HG03565 (cell line): ENCODE measurements around the gene CYP2R1.
"Not testable (repeated sequence)": the region's sequence is repeated elsewhere in the genome, so short reads cannot be mapped to it uniquely, and the experiment has no call there.

Experiments used
- ATAC-seq: cut with Tn5 transposase; IDR thresholded peaks from one replicate; pipeline ENCODE4 v1.9.1; 2021; ENCODE audit warnings: mild to moderate bottlenecking, moderate library complexity; ENCODE audit not compliant: unreplicated experiment

CYP2R1 gene

DNA sequence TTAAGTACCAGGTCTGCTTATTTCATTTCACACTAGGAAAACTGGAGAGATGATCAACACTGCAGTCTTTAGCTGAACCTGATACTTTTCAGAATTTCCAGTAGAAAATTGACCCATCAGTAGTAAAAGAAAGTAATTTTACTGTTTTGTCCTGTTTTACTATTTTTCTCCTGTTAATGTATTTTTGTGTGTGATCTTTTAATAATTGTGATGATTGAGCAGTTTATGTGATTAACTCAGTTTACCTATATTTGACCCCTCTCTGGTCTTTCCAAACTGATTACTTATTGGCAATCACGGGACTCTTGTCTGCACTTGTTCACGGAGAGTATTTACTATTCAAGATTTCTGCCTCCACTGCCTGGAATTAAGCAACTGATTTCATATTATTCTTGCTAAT lies 546 bp upstream of the CYP2R1 start:
- no peak for ATAC-seq

DNA sequence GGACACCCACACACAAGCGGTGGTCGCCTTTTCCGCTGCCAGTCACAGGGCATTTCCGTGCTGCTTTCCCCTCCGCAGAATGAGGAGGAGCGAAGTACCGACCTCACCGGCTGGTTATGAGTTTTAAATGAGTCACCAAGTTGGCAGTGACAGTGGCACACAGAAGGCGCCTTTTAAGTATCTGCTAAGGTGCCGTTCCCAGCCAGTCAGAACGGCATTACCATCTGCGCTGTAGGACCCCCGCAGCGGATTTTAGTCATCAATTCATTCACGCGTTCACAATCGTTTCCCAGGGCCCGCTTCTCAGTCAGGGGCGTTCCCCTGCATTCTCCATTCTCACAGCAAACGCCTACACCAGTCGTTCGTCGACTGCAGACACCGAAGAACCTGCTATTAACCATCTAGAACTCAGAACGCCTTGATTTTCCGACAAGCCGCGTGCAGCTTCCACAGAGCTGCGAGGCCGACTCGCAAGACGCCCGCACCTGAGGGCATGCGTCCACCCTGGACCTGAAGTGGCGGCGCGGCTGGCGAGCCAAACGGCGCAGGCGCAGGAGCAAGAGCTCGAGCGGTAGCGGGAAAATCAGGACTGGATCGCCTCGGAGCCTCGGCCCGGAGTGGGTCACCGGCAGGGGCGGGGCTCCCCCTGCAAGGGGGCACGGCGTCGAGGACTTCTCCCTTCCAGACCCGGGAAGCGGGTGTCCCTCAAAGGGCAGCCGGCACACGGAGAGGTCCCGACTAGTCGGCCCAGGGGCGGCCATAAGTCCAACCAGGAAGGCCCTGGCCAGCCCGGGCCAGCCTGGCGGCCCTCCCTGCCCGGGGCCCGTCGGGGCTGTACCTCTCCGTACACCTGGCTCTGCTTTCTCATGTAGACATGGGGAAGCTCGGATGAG lies 642 bp downstream of the CYP2R1 start:
- peak; percentile 39 for ATAC-seq

GRCh38 chr11:14886513-14886912 lies 5.5 kb downstream of the CYP2R1 start:
- no peak for ATAC-seq

- no peak for ATAC-seq
Measured at GRCh38 chr11:14884667-14885273, 7.3 kb downstream of the CYP2R1 start.

GRCh38 chr11:14883683-14884082 lies 8.3 kb downstream of the CYP2R1 start:
- ATAC-seq: not testable (repeated sequence)

DNA sequence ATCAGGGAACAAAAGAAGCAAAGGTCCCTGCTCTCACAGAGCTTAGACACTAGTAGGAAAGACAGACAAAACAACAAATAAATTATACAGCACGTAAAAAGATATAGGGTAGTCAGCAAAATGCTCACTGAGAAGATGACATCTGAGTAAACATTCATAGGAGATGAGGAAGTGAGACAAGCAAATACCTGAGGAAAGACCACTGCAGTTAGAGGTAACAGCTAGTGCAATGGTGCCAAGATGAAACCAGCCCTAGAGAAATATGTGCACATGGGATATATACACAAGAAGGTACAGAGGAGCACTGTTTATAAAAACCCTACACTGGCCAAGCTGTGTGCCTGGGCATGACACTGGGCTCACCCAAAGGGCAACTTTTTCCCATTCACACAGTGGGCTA lies 9.8 kb downstream of the CYP2R1 start:
- peak; percentile 51 for ATAC-seq

DNA sequence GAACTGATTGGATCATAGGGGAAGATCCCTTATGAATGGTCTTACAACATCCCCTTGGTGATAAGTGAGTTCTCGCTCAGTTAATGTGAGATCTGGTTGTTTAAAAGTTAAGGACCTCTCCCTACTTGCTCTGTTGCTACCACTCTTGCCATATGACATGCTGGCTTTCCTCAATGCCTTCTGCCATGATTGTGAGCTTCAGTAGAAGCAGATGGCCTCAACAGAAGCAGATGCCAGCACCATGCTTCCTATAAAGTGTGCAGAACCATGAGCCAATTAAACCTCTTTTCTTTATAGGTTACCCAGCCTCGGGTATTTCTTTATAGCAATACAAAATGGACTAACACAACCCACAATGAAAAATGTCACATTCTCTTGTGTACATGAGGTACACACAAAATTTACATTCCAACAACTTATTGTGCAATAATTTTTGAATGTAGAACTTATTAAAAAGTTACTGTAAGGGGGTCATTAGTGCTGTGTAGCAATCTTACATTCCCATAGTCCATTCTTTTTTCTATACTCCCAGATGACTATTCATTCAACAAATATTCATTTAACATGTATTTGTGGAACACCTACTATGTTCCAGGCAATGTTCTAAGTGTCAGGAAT lies 10.3 kb downstream of the CYP2R1 start:
- no peak for ATAC-seq

DNA sequence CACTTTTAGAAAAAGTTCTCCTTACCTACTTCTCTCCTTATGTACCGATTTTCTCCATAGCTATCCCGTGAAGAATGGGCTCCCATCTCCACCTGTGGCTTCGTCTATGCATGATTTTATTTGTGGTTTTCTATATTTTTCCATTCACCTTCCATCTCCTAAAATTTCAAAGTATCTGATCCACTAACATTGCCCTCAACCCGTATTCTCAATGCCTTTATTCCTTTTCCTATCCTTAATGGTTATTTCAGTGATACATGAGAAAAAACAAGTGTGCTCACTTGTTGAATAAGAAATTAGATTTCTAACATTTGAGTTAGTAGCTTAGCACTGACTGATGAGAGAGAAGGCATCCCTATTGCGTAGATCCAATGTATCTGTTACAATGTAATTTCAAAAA lies 16.9 kb downstream of the CYP2R1 start:
- ATAC-seq: no peak

DNA sequence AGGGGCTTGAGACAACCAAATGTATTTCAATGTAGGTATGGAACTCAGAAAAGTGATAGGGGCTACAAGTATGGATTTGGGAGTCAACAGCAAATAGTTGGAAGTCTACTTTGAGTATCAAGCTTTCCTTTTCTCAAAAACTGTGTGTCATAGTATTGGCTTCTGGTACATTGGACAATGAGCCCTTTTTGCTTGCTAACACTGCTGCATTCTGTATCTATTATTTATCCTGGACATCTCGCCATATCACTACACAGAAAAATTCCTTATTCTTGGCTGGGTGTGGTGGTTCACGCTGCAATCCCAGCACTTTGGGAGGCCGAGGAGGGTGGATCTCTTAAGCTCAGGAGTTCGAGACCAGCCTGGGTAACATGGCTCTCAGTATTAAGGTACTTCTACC lies 18.4 kb downstream of the CYP2R1 start:
- ATAC-seq: no peak

DNA sequence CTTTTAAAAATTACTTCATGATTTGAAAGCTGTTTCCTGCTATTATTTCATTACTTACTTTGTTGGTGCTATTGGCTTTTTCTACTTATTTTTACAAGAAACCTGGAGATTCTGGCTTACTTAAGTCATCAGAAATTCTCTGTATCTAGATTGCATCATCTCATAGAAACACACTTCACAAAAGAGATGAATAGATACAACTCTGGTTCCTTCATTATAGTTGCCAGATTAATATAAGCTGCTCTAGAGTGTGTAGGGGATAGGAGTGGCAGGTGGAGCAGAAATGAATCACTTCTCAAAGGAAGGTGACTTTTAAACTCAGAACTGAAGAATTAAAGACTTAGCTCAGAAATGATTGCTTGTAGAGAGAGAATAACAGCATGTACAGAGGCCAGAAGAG lies 20.0 kb downstream of the CYP2R1 start:
- no peak for ATAC-seq

DNA sequence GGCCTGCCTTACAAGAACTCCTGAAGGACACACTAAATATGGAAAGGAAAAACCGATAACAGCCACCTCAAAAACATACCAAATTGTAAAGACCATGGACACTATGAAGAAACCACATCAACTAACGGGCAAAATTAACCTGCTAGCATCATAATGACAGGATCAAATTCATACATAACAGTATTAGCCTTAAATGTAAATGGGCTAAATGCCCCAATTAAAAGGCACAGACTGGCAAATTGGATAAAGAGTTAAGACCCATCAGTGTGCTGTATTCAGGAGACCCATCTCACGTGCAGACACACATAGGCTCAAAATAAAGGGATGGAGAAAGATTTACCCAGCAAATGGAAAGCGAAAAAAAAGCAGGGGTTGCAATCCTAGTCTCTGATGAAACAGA lies 28.3 kb downstream of the CYP2R1 start:
- ATAC-seq: not testable (repeated sequence)

DNA sequence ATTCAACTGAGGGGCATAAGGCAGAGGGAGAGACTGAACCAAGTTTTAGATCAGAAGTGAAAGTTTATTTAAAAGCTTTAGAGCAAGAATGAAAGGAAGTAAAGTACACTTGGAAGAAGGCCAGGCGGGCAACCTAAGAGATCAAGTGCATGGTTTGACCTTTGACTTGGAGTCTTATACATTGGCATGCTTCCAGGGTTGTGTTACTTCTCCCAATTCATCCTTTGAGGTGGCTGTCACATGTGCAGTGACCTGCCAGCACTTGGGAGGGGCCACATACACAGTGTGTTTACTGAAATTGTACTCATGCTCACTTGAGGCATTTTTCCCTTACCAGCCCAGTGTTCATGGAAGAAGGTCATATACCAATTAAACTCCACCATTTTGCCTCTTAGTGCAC lies 30.4 kb downstream of the CYP2R1 start:
- no peak for ATAC-seq

DNA sequence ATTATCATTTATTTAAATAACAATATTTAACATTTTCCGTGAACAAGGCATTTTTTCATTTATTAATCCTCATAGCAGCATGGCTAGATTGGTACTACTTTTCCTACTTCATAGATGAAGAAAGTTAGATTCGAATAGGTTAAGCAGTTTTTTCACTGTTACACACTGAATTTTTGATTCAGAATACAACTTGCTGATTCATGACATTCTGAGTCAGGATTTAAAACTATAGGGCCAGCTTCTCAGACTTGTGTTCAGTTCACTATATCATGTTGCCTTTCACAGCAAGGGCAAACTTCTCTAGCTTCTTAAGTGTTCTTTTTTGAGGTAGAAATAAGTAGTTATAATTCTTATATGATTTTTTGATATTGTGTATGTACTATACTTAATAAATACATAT lies 31.5 kb downstream of the CYP2R1 start:
- no peak for ATAC-seq

GRCh38 chr11:14858404-14858803 lies 33.6 kb downstream of the CYP2R1 start:
- no peak for ATAC-seq

- ATAC-seq: no peak
Measured at GRCh38 chr11:14857621-14858020, 34.4 kb downstream of the CYP2R1 start.

- ATAC-seq: no peak
Measured at GRCh38 chr11:14855890-14856289, 36.1 kb downstream of the CYP2R1 start.

DNA sequence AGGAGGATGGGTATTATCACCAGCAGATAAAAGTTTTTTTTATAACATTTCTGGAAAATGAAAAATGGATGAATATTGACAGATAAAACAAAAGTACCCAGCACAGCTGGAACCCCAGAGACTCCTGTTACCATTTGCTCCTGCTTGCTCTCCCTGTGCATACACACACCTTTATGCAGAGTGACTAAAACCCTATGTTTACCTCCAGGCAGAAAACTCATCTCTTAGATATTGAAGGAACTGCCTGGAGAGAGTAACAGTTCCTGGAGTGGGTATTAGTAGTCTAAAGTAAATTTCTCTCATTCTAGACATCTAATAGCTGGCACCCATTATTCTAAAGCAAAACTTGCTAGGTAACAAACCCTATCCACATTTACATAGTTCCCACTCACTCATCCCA lies 38.0 kb downstream of the CYP2R1 start:
- no peak for ATAC-seq

DNA sequence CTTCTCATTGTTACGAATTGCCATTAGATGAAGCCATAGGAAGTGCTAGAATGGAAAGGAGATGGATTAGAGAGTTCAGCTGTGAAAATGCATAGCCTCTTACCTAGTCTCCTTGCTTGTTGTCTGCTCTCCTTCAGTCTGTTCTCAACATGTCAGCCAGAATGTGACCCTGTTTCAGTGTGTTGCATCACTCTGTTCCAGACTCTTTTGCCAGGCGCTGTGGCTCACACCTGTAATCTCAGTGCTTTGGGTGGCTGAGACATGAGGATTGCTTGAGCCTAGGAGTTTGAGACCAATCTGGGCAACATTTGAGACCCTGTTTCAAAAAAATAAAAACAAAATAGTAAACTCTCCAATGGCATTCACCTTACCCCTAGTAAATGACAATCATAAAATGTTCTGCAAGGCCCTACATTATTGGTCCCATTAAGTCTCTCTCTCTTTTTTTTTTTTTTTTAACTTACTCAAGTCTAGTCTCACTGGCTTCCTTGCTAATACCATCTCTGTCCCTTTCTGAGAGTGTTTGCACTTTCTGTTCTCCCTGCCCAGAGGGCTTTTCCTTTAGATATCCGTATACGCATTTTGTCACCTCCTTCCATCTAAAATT lies 39.4 kb downstream of the CYP2R1 start:
- no peak for ATAC-seq

DNA sequence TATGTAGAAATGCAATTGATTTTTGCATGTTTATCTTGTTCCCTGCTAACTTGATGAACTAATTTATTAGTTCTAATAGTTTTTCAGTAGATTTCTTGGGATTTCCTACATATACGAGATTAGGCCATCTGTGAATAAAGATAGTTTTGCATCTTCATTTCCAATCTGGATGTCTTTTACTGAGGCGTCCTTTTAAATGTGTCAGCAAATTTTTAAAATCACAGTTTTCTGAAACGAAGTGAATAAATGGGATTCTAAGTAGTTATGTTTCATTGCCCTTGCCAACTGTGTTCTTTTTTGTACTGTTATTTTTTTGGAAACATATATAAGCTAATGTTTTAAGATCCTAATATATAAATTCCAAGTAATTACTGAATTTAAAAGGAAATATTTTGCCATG lies 50.0 kb downstream of the CYP2R1 start:
- ATAC-seq: no peak

GRCh38 chr11:14835496-14836492 lies 56.2 kb downstream of the CYP2R1 start:
- ATAC-seq: no peak
